LNCaP clone FGC (cell line): ENCODE results near the gene LDLRAD3.
A peak's percentile ranks its signal among the peaks of the same experiment; 100 is the strongest.

Experiments
- DNase-seq: peaks from one replicate; pipeline ENCODE4 v3.0.0-alpha.2; 2011; ENCODE audit warnings: low read depth
- H3K4me3 ChIP-seq: 2 replicates; pipeline ENCODE4 v1.5.1; 2011; ENCODE audit warnings: mild to moderate bottlenecking, low read depth, low read length, control low read depth
- TF ChIP-seq, protein P1 (sequence below): IDR thresholded peaks from 2 replicates; pipeline ENCODE4 v1.5.1; 2012; ENCODE audit warnings: mild to moderate bottlenecking; ENCODE audit not compliant: control insufficient read depth, insufficient read depth; ENCODE audit errors: extremely low read depth

Gene LDLRAD3

DNA sequence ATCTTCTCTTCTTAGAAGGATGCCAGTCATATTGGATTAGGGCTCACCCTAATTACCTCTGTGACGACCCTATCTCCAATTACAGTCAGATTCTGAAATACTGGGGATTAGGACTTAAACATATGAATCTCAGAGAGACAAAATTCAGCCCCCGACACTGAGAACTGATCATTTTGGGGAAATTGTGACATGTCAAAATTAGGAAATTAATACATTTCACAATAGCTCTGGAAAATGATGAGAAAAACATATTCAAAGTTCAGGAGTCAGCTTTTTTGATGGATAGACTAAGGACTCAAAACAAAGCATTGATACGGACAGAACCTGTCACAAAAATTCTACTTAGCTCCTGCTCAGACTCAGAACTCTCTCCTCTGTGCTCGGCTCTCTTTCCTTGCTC, 304.6 kb downstream of the LDLRAD3 start:
- no peak overlapping the region for H3K4me3 ChIP-seq
- TF ChIP-seq, protein P1, sequence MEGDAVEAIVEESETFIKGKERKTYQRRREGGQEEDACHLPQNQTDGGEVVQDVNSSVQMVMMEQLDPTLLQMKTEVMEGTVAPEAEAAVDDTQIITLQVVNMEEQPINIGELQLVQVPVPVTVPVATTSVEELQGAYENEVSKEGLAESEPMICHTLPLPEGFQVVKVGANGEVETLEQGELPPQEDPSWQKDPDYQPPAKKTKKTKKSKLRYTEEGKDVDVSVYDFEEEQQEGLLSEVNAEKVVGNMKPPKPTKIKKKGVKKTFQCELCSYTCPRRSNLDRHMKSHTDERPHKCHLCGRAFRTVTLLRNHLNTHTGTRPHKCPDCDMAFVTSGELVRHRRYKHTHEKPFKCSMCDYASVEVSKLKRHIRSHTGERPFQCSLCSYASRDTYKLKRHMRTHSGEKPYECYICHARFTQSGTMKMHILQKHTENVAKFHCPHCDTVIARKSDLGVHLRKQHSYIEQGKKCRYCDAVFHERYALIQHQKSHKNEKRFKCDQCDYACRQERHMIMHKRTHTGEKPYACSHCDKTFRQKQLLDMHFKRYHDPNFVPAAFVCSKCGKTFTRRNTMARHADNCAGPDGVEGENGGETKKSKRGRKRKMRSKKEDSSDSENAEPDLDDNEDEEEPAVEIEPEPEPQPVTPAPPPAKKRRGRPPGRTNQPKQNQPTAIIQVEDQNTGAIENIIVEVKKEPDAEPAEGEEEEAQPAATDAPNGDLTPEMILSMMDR, result no peak
- no peak for DNase-seq

DNA sequence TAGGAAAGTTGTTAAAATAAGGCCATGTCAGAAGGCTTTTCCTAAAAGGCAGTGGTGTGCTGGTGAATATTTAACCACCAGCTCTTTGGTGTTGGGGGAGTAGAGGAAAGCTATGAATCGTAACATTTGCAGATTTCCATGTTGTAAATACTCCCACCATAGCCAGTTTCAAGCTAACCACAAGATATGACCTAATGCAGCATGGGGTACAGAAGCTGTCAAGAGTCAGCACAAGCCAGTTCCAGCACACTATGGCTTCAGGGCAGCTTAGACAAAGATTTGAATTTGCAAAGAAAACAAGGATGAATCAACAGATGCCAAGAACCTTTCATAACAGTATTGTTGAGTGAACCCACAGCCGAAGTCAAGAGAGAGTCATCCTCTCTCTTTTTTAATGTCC, 305.4 kb downstream of the LDLRAD3 start:
- H3K4me3 ChIP-seq, result no peak overlapping the region
- no peak for DNase-seq
- TF ChIP-seq, protein P1, result no peak

DNA sequence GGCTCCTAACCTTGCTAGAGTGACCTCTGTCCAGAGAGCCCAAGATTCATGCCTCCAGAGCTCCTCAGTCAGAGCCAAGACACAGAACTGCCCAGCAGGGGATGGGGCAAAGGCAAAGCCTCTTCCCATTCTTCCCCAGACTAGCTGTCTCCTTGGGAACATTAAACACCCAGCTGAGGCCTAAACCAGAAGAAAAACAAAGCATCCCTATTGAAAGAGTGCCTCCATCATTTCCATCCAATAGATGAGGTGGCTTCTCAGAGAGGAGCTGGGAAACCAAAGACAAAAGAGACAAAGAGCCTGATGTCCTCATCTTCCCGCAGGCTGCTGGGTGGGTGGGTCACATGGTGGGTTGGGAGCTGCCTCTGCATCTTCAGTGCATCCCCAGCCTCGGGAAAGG, 308.0 kb downstream of the LDLRAD3 start:
- no peak for DNase-seq

DNA sequence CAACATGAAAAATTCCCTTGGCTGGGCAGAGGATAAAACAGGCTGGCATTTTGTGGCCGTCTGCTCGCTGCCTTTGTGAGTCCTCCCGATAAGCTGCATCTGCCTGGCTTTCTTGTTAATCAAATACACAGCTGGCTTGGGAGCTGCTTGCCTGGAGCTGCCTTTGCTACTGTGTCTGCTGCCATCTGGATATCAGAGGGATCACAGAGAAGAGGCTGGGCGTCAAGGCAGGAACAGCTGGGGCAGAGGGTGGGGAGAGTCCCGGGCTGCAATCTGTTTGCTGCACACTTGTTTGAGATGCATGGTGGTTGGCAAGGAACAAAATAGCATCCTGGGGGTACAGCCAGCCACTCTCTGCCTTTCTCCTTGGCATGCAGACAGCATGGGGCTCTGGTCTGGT, 309.4 kb downstream of the LDLRAD3 start:
- DNase-seq, result no peak
- TF ChIP-seq, protein P1, result no peak
- no peak overlapping the region for H3K4me3 ChIP-seq

More for the DNA sequence above, 308.0 kb downstream of the LDLRAD3 start:
- H3K4me3 ChIP-seq, result no peak overlapping the region
- TF ChIP-seq, protein P1, result no peak

DNA sequence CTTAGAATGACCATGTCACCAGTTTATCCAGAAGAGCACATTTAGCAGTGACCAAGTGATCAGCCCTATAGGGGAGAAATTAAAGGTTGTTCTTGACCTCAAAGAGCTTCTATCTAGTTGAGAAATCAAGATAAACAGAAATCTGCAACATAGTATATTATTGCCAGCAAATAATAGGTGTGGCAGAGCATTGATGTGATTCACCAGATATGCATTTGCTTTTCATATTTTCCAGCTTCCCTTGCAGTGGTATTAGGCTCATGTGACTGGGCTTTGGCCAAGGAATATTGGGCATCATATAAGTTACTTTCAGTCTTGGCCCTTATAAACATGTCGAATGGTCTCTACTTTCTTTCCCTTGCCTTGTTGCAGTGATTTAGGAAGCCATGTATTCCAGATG, 310.9 kb downstream of the LDLRAD3 start:
- TF ChIP-seq, protein P1, result no peak
- DNase-seq, result no peak
- no peak overlapping the region for H3K4me3 ChIP-seq

- TF ChIP-seq, protein P1, result no peak
- no peak for DNase-seq
- H3K4me3 ChIP-seq, result no peak overlapping the region
Measured at GRCh38 chr11:36257351-36257750, 313.5 kb downstream of the LDLRAD3 start.

DNA sequence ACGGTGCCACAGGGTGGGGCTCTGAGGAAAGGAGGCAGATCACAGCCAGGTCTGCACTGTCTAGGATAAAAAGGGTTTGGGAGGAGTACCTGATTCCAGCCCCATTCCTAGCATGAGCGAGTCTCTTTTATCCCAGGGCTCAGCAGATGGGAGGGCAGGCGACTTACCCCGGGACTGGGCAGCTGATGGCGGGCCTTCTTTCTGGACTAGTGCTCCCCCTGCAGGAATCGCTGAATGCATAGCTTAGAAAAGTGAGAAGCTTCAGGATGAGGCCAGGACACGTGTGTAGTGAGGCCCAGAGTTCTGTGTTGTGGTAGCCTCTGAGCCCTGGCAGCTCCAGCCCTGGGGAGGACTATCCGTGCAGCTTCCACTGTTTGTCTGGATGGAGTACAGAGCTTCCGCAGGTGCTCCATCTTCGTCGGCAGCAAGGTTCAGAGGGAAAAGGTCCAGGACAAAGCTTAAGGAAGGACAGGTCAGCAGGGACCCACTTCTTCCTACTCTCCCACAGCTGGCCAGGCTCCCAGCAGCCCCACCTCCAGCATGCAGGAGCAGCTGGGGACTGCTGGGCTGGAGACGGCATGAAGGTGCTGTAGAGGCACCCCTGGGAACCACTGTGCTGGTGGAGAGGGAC, 315.0 kb downstream of the LDLRAD3 start:
- DNase-seq, result no peak
- TF ChIP-seq, protein P1, result peak; percentile 66
- H3K4me3 ChIP-seq, result no peak overlapping the region
